ENCODE measurements around the gene DOCK10. TPM values are rescaled to one million over a fixed set of nuclear protein-coding genes. Genes with fewer than 3 reads are reported as not detected.

DOCK10 gene
- total RNA-seq, 1 experiment from 2014 or later, result 0.96 TPM

DNA sequence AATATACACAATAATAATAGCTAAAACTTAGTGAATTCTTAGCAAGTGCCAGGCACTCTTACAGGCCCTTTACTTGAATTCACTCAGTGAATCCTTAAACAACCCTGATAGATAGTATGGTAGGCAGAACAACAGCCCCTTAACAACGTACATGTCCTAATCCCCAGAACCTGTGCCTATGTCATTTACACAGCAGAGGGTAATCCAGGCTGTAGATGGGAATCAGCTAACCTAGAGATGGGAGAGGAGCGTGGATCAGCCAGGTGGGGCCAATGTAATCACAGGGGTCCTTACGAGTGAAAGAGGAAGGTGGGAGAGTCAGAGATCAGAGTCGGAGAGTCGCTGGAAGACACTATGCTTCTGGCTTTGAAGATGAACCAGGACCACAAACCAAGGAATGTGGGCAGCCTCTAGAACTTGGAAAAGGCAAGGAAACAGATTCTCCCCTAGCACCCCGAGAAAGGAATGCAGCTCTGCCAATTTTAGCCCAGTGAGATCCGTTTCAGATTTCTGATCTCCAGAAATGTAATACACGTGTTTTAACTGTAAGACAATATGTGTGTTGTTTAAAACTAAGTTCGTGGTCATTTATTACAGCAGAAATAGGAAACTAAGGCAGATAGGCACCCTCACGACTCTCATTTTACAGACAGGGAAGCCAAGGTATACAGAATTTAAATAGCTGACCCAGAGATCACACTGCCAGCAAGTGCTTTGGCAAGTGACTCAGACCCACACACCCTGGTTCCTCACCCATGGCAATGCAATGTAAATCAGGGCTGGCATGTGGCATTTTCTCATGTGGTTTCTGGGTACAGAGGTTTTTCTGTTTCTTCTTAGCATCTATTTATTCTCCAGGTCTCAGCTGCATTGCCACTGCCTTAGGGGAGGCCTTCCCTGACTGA is 68.9 kb downstream of the DOCK10 start:
- TF ChIP-seq, protein P1, sequence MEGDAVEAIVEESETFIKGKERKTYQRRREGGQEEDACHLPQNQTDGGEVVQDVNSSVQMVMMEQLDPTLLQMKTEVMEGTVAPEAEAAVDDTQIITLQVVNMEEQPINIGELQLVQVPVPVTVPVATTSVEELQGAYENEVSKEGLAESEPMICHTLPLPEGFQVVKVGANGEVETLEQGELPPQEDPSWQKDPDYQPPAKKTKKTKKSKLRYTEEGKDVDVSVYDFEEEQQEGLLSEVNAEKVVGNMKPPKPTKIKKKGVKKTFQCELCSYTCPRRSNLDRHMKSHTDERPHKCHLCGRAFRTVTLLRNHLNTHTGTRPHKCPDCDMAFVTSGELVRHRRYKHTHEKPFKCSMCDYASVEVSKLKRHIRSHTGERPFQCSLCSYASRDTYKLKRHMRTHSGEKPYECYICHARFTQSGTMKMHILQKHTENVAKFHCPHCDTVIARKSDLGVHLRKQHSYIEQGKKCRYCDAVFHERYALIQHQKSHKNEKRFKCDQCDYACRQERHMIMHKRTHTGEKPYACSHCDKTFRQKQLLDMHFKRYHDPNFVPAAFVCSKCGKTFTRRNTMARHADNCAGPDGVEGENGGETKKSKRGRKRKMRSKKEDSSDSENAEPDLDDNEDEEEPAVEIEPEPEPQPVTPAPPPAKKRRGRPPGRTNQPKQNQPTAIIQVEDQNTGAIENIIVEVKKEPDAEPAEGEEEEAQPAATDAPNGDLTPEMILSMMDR (IDR thresholded peaks at IDR 0.05; ENCODE audit: unreplicated experiment), result no peak
- H3K4me3 Mint-ChIP-seq (ENCODE audit: unreplicated experiment), result peak overlapping the region; percentile 13
- no peaks in the 10 kb centered on the region for H3K36me3 Mint-ChIP-seq (ENCODE audit: insufficient read depth, unreplicated experiment)
- peaks cover 12% of the 10 kb centered on the region for H3K4me1 Mint-ChIP-seq (ENCODE audit: insufficient read depth, unreplicated experiment)
- intact Hi-C loops (cut with micrococcal nuclease), result no loop called here
- H3K9me3 Mint-ChIP-seq (ENCODE audit: unreplicated experiment), result no peaks in the 10 kb centered on the region
- CTCF ChIA-PET, result interaction anchor here (0.6 to 1.8 kb wide), 6 partner anchors 9 to 137 kb away, joined by 3 to 10 read pairs (median 4); no protein-coding TSS in a partner anchor
- peak; percentile 34 for DNase-seq (ENCODE audit: unreplicated experiment)
- peak overlapping the region; percentile 8 for H3K27ac Mint-ChIP-seq (ENCODE audit: low read depth, unreplicated experiment)
- BruUV-seq (replicated peaks), result no TSS peak
- H3K27me3 Mint-ChIP-seq (ENCODE audit: insufficient read depth, unreplicated experiment), result no peaks in the 10 kb centered on the region
- POLR2A ChIA-PET, result interaction anchor here (0.6 to 1.7 kb wide), 5 partner anchors 31 to 128 kb away, joined by 3 to 6 read pairs (median 4); no protein-coding TSS in a partner anchor

GRCh38 chr2:224971214-224971613 is 71.1 kb downstream of the DOCK10 start:
- Mint-ChIP-seq H3K27me3 (ENCODE audit: insufficient read depth, unreplicated experiment) (no peaks in the 10 kb centered on the region), H3K4me3 (ENCODE audit: unreplicated experiment) (no peak overlapping the region), H3K36me3 (ENCODE audit: insufficient read depth, unreplicated experiment) (no peaks in the 10 kb centered on the region), H3K27ac (ENCODE audit: low read depth, unreplicated experiment) (no peak overlapping the region), H3K4me1 (ENCODE audit: insufficient read depth, unreplicated experiment) (peaks cover 12% of the 10 kb centered on the region), H3K9me3 (ENCODE audit: unreplicated experiment) (no peaks in the 10 kb centered on the region)
- DNase-seq (ENCODE audit: unreplicated experiment), result peak; percentile 72
- POLR2A ChIA-PET, result no interaction called here
- BruUV-seq (replicated peaks), result no TSS peak
- TF ChIP-seq, protein P1 (IDR thresholded peaks at IDR 0.05; ENCODE audit: unreplicated experiment), result no peak
- CTCF ChIA-PET, result no interaction called here
- intact Hi-C loops (cut with micrococcal nuclease), result no loop called here

- no peak overlapping the region for H3K4me3 Mint-ChIP-seq (ENCODE audit: unreplicated experiment)
- TF ChIP-seq, protein P1 (IDR thresholded peaks at IDR 0.05; ENCODE audit: unreplicated experiment), result no peak
- H3K36me3 Mint-ChIP-seq (ENCODE audit: insufficient read depth, unreplicated experiment), result no peaks in the 10 kb centered on the region
- H3K27ac Mint-ChIP-seq (ENCODE audit: low read depth, unreplicated experiment), result no peak overlapping the region
- H3K4me1 Mint-ChIP-seq (ENCODE audit: insufficient read depth, unreplicated experiment), result peaks cover 12% of the 10 kb centered on the region
- POLR2A ChIA-PET, result no interaction called here
- no peaks in the 10 kb centered on the region for H3K27me3 Mint-ChIP-seq (ENCODE audit: insufficient read depth, unreplicated experiment)
- no peaks in the 10 kb centered on the region for H3K9me3 Mint-ChIP-seq (ENCODE audit: unreplicated experiment)
- CTCF ChIA-PET, result interaction anchor here (1.4 kb wide), 1 partner anchor 31 kb away, joined by 5 read pairs; no protein-coding TSS in a partner anchor
- DNase-seq (ENCODE audit: unreplicated experiment), result no peak
- intact Hi-C loops (cut with micrococcal nuclease), result no loop called here
- BruUV-seq (replicated peaks), result no TSS peak
Measured at GRCh38 chr2:224970311-224970710, 72.0 kb downstream of the DOCK10 start.

DNA sequence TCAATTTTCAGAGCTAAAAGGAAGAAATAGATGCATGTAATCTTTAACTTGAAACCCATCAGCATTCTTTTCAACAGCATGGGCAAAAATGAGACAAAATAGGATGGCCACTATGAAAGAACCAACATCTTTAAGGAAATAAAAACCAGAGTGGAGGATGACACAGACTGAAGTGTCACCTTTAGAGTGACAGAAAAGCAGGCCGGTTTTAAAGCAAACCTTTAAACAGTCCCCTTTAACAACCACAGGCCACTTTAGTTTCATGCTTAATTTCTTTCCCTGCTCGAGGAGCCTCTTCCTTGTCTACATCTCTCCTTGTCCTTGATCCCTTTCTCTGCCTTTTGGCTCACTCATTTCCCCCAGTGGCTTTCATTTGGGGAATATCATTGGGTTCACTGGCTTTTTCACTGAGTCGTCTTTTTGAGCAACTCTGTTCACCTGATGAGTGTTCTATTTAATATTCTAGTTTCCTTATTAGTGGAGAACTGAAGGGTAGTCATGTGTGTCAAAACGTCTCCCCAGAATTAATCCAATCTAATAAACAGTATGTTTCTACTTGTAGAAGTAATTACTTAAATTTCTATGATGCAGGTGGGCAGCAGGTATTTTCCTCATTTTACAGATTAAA is 72.5 kb downstream of the DOCK10 start:
- Mint-ChIP-seq H3K9me3 (ENCODE audit: unreplicated experiment) (no peaks in the 10 kb centered on the region), H3K4me1 (ENCODE audit: insufficient read depth, unreplicated experiment) (peaks cover 12% of the 10 kb centered on the region), H3K27me3 (ENCODE audit: insufficient read depth, unreplicated experiment) (no peaks in the 10 kb centered on the region), H3K4me3 (ENCODE audit: unreplicated experiment) (no peak overlapping the region), H3K36me3 (ENCODE audit: insufficient read depth, unreplicated experiment) (no peaks in the 10 kb centered on the region), H3K27ac (ENCODE audit: low read depth, unreplicated experiment) (no peak overlapping the region)
- intact Hi-C loops (cut with micrococcal nuclease), result no loop called here
- DNase-seq (ENCODE audit: unreplicated experiment), result no peak
- TF ChIP-seq, protein P1 (IDR thresholded peaks at IDR 0.05; ENCODE audit: unreplicated experiment), result no peak
- ChIA-PET POLR2A (no interaction called here), CTCF (interaction anchor here (1.4 kb wide), 1 partner anchor 32 kb away, joined by 5 read pairs; no protein-coding TSS in a partner anchor)
- no TSS peak for BruUV-seq (replicated peaks)

All from MCF 10A (cell line).